Amniotic stem cell (primary cell): Measurements from ENCODE around the gene GTF2I.
"Not testable (repeated sequence)": the region's sequence is repeated elsewhere in the genome, so short reads cannot be mapped to it uniquely, and the experiment has no call there.

Experiments
- DNase-seq: peaks from one replicate; lab custom pipeline; 2025; lab: John Stamatoyannopoulos, UW

The GTF2I gene

GRCh38 chr7:74656837-74657691 lies 454 bp upstream of the GTF2I start:
- DNase-seq: peak; percentile 86

- DNase-seq: peak; percentile 83
Observed at GRCh38 chr7:74658178-74659004, 873 bp downstream of the GTF2I start.

GRCh38 chr7:74660202-74660601 lies 2.7 kb downstream of the GTF2I start:
- not testable (repeated sequence) for DNase-seq

GRCh38 chr7:74661836-74662794 lies 4.6 kb downstream of the GTF2I start:
- DNase-seq: not testable (repeated sequence)

- no peak for DNase-seq
Observed at GRCh38 chr7:74665296-74665938, 7.9 kb downstream of the GTF2I start.

GRCh38 chr7:74667013-74667412 lies 9.5 kb downstream of the GTF2I start:
- DNase-seq: not testable (repeated sequence)

GRCh38 chr7:74667520-74667919 lies 10.0 kb downstream of the GTF2I start:
- not testable (repeated sequence) for DNase-seq

- no peak for DNase-seq
Observed at GRCh38 chr7:74671602-74672001, 14.1 kb downstream of the GTF2I start.

GRCh38 chr7:74672343-74672915 lies 14.9 kb downstream of the GTF2I start:
- DNase-seq: no peak

- DNase-seq: no peak
Observed at GRCh38 chr7:74674166-74674565, 16.6 kb downstream of the GTF2I start.

GRCh38 chr7:74682829-74683228 lies 25.3 kb downstream of the GTF2I start:
- DNase-seq: no peak

- no peak for DNase-seq
Observed at GRCh38 chr7:74683799-74684198, 26.3 kb downstream of the GTF2I start.

GRCh38 chr7:74684473-74684872 lies 27.0 kb downstream of the GTF2I start:
- no peak for DNase-seq

GRCh38 chr7:74684921-74685320 lies 27.4 kb downstream of the GTF2I start:
- no peak for DNase-seq

GRCh38 chr7:74690474-74690873 lies 33.0 kb downstream of the GTF2I start:
- no peak for DNase-seq

- not testable (repeated sequence) for DNase-seq
Observed at GRCh38 chr7:74704419-74704818, 46.9 kb downstream of the GTF2I start.

- no peak for DNase-seq
Observed at GRCh38 chr7:74707238-74707637, 49.7 kb downstream of the GTF2I start.

- DNase-seq: no peak
Observed at GRCh38 chr7:74708569-74709275, 51.2 kb downstream of the GTF2I start.

- no peak for DNase-seq
Observed at GRCh38 chr7:74709880-74710671, 52.6 kb downstream of the GTF2I start.
